HCT116 (cell line): ENCODE results near the gene HS3ST2. TPM values are rescaled to one million over a fixed set of nuclear protein-coding genes. Genes with fewer than 3 reads are reported as not detected.

Experiments
- ATAC-seq: fragments of 200-7000 bp; cut with Tn5 transposase; 2 replicates; pipeline ENCODE4 v1.9.1; 2020; ENCODE audit warnings: mild to moderate bottlenecking, moderate library complexity
- BruUV-seq: library from RNA; stranded (reverse); fragments of 400-500 nt; replicated peaks from 2 replicates; lab custom pipeline; 2021; lab: Mats Ljungman, UMichigan
- CTCF ChIA-PET: fragments of 300-600 bp; sonication (Branson Sonifier 250); formaldehyde crosslinking; loops from one replicate; lab custom pipeline; 2021; ENCODE audit warnings: antibody characterized with exemption; lab: Charles Lee
- POLR2A ChIA-PET: fragments of 300-600, 350-600 bp; sonication (Branson Sonifier 250); formaldehyde crosslinking; loops from one replicate; lab custom pipeline; 2021; ENCODE audit warnings: antibody characterized with exemption; lab: Charles Lee
- RAD21 ChIA-PET, 2 experiments: fragments of 300-600 bp; sonication (Branson Sonifier 250); formaldehyde crosslinking; loops; one replicate each; lab custom pipeline; 2023; ENCODE audit warnings: low total read pairs in 2 of 2; ENCODE audit not compliant: uncharacterized antibody in 2 of 2, unreplicated experiment in 2 of 2, low non-redundant PET in 1 of 2; lab: Charles Lee
- DNase-seq: peaks from one replicate; pipeline ENCODE4 v3.0.0-alpha.2; 2010; ENCODE audit warnings: low read depth, low spot score
- H2AFZ ChIP-seq: fragments of 200-600 bp; shearing (Covaris generic), sonication (generic); 2 replicates; pipeline ENCODE4 v1.6.1; 2017; ENCODE audit warnings: low read depth, mixed run types, mixed read lengths, antibody characterized with exemption, low read length; ENCODE audit not compliant: poor library complexity, severe bottlenecking
- H3K27ac ChIP-seq: 2 replicates; pipeline ENCODE4 v1.5.1; 2012; ENCODE audit warnings: low read depth, low read length
- H3K27me3 ChIP-seq: fragments of 200-600 bp; sonication (generic); 2 replicates; pipeline ENCODE4 v1.6.1; 2016; ENCODE audit warnings: mixed run types, low read length, mixed read lengths; ENCODE audit not compliant: insufficient read depth
- H3K36me3 ChIP-seq, 2 experiments: fragments of 200-500 bp in 1 of 2; fragments of 200-600 bp in 1 of 2; sonication (Bioruptor generic) in 1 of 2; sonication (generic) in 1 of 2; 2 replicates each; pipeline versions ENCODE4 v1.5.1 to v1.6.1; 2014 to 2016; ENCODE audit warnings: low read length in 2 of 2, inconsistent platforms in 1 of 2, mixed read lengths in 1 of 2, mixed run types in 1 of 2; ENCODE audit not compliant: insufficient read depth in 2 of 2, control insufficient read depth in 1 of 2
- H3K4me1 ChIP-seq, 2 experiments: fragments of 200-600 bp in 1 of 2; sonication (generic) in 1 of 2; 2 replicates each; pipeline versions ENCODE4 v1.5.1 to v1.6.1; 2012 to 2017; ENCODE audit warnings: low read length in 2 of 2, inconsistent platforms in 1 of 2, mild to moderate bottlenecking in 1 of 2, mixed read lengths in 1 of 2, mixed run types in 1 of 2, moderate library complexity in 1 of 2; ENCODE audit not compliant: insufficient read depth in 2 of 2, control insufficient read depth in 1 of 2
- H3K4me2 ChIP-seq: fragments of 200-600 bp; sonication (generic); 2 replicates; pipeline ENCODE4 v1.6.1; 2017; ENCODE audit warnings: mixed run types, low read length, mixed read lengths
- H3K4me3 ChIP-seq, 2 experiments: fragments of 200-600 bp in 1 of 2; sonication (generic) in 1 of 2; replicated peaks in 1 of 2; 2 replicates each; pipeline ENCODE4 v1.5.1; 2011 to 2016; ENCODE audit warnings: low read length in 2 of 2, control low read depth in 1 of 2, low read depth in 1 of 2, mild to moderate bottlenecking in 1 of 2, mixed read lengths in 1 of 2, mixed run types in 1 of 2
- H3K79me2 ChIP-seq: fragments of 200-600 bp; sonication (generic); 2 replicates; pipeline ENCODE4 v1.6.1; 2017; ENCODE audit warnings: mild to moderate bottlenecking, mixed run types, low read length, moderate library complexity, mixed read lengths; ENCODE audit not compliant: insufficient read depth
- H3K9ac ChIP-seq: fragments of 200-600 bp; sonication (generic); 2 replicates; pipeline ENCODE4 v1.6.1; 2016; ENCODE audit warnings: low read length, mixed read lengths
- H3K9me2 ChIP-seq: fragments of 200-600 bp; sonication (generic), shearing (Covaris generic); 2 replicates; pipeline ENCODE4 v1.6.1; 2017; ENCODE audit warnings: mixed run types, mild to moderate bottlenecking, moderate library complexity; ENCODE audit not compliant: insufficient read depth
- H3K9me3 ChIP-seq, 2 experiments: fragments of 200-500 bp in 1 of 2; fragments of 200-600 bp in 1 of 2; sonication (Bioruptor generic) in 1 of 2; sonication (generic) in 1 of 2; 2 replicates each; pipeline ENCODE4 v1.6.1; 2014 to 2017; ENCODE audit warnings: low read length in 2 of 2, mixed read lengths in 2 of 2, inconsistent platforms in 1 of 2, low read depth in 1 of 2, mild to moderate bottlenecking in 1 of 2, mixed run types in 1 of 2, moderate library complexity in 1 of 2; ENCODE audit not compliant: control insufficient read depth in 1 of 2, insufficient read depth in 1 of 2
- H4K20me1 ChIP-seq: fragments of 200-600 bp; sonication (generic), shearing (Covaris generic); 2 replicates; pipeline ENCODE4 v1.6.1; 2017; ENCODE audit warnings: mixed run types, mild to moderate bottlenecking, moderate library complexity; ENCODE audit not compliant: insufficient read depth
- CBX3 ChIP-seq: IDR thresholded peaks from 2 replicates; pipeline ENCODE4 v1.6.1; 2012; ENCODE audit warnings: low read depth
- EGR1 ChIP-seq: IDR thresholded peaks from 2 replicates; pipeline ENCODE4 v1.6.1; 2012; ENCODE audit warnings: low read depth
- ELF1 ChIP-seq: IDR thresholded peaks from 2 replicates; pipeline ENCODE4 v1.6.1; 2012; ENCODE audit warnings: low read depth, borderline replicate concordance
- EZH2phosphoT487 ChIP-seq: fragments of 200-600 bp; IDR thresholded peaks from 2 replicates; pipeline ENCODE4 v1.6.1; 2018; ENCODE audit warnings: antibody characterized with exemption, borderline replicate concordance
- FOSL1 ChIP-seq: IDR thresholded peaks from 2 replicates; pipeline ENCODE4 v1.6.1; 2012; ENCODE audit warnings: low read depth
- JUND ChIP-seq: IDR thresholded peaks from 2 replicates; pipeline ENCODE4 v1.6.1; 2012
- MAX ChIP-seq: IDR thresholded peaks from 2 replicates; pipeline ENCODE4 v1.6.1; 2012
- POLR2AphosphoS5 ChIP-seq: IDR thresholded peaks from 2 replicates; pipeline ENCODE4 v1.6.1; 2011; ENCODE audit warnings: mild to moderate bottlenecking, low read depth, low read length, moderate library complexity
- ZFX ChIP-seq: fragments of 450-650 bp; IDR thresholded peaks from 2 replicates; pipeline ENCODE4 v1.6.1; 2017
- intact Hi-C: fragments of 100-400 bp; cut with micrococcal nuclease; formaldehyde crosslinking; loops from 2 replicates; pipeline ENCODE4 v1.10.0; 2022
- total RNA-seq: library from RNA; stranded (reverse); gene quantifications from one replicate; pipeline ENCODE4 v1.2.1, GENCODE V29; 2021; ENCODE audit not compliant: unreplicated experiment

Gene HS3ST2
- total RNA-seq, 1 experiment from 2014 or later, result not detected

GRCh38 chr16:22926105-22926751, 112.3 kb downstream of the HS3ST2 start (continued):
- no peak for TF ChIP-seq EZH2phosphoT487

GRCh38 chr16:22927306-22927705, 113.3 kb downstream of the HS3ST2 start:
- Histone ChIP-seq H3K9ac (no peak overlapping the region), H3K27me3 (peaks cover 75% of the 10 kb centered on the region), H3K27ac (no peak overlapping the region), H3K4me2 (no peak overlapping the region), H3K9me3 (no peaks in the 10 kb centered on the region), H3K4me1 (no peaks in the 10 kb centered on the region), H3K36me3 (no peaks in the 10 kb centered on the region), H4K20me1 (no peaks in the 10 kb centered on the region), H3K4me3 (no peak overlapping the region), H2AFZ (no peak overlapping the region), H3K79me2 (no peaks in the 10 kb centered on the region), H3K9me2 (no peaks in the 10 kb centered on the region)
- intact Hi-C loops, result no loop called here
- ATAC-seq (no peak), DNase-seq (no peak)
- CTCF ChIA-PET, result no interaction called here
- POLR2A ChIA-PET, result no interaction called here
- BruUV-seq, result no TSS peak
- no peak for TF ChIP-seq EZH2phosphoT487
- RAD21 ChIA-PET, result no interaction called here

- Histone ChIP-seq H2AFZ (no peak overlapping the region), H3K79me2 (no peaks in the 10 kb centered on the region), H3K4me2 (no peak overlapping the region), H3K36me3 (no peaks in the 10 kb centered on the region), H3K4me1 (no peaks in the 10 kb centered on the region), H3K9me3 (no peaks in the 10 kb centered on the region), H3K27ac (no peak overlapping the region), H3K9me2 (no peaks in the 10 kb centered on the region), H3K4me3 (no peak overlapping the region), H4K20me1 (no peaks in the 10 kb centered on the region), H3K27me3 (peaks cover 78% of the 10 kb centered on the region), H3K9ac (no peak overlapping the region)
- ChIA-PET CTCF (no interaction called here), RAD21 (no interaction called here), POLR2A (no interaction called here)
- intact Hi-C loops, result loop anchor here (2.0 kb wide), 1 partner anchor 56 kb away; no protein-coding TSS in a partner anchor
- no TSS peak for BruUV-seq
- no peak for TF ChIP-seq MAX
- no peak for TF ChIP-seq ELF1
- no peak for TF ChIP-seq EGR1
- TF ChIP-seq POLR2AphosphoS5, result no peak
- no peak for TF ChIP-seq CBX3
- no peak for TF ChIP-seq JUND
- no peak for TF ChIP-seq ZFX
- TF ChIP-seq FOSL1, result no peak
- no peak for DNase-seq
- no peak for ATAC-seq
Measured at GRCh38 chr16:22928882-22929435, 115.0 kb downstream of the HS3ST2 start.
